Fibroblast of lung (primary cell): Measurements from ENCODE around the gene IRF4. TPM values are rescaled to one million over a fixed set of nuclear protein-coding genes. Genes with fewer than 3 reads are reported as not detected.

Source experiments
- DNase-seq, 2 donors: peaks; one replicate each; pipeline versions ENCODE4 v3.0.0 to v3.0.0-alpha.2; 2010; ENCODE audit warnings: low read depth in 2 of 2
- H2AFZ ChIP-seq: 2 replicates; pipeline ENCODE4 v1.5.1; 2012; ENCODE audit warnings: low read length, control low read depth, inconsistent platforms
- H3K27ac ChIP-seq: 2 replicates; pipeline ENCODE4 v1.5.1; 2011; ENCODE audit warnings: low read length, control low read depth; ENCODE audit not compliant: insufficient read depth
- H3K27me3 ChIP-seq: 2 replicates; pipeline ENCODE4 v1.5.1; 2011; ENCODE audit warnings: mild to moderate bottlenecking, low read length; ENCODE audit not compliant: control insufficient read depth, insufficient read depth
- H3K36me3 ChIP-seq: 2 replicates; pipeline ENCODE4 v1.5.1; 2011; ENCODE audit warnings: low read length; ENCODE audit not compliant: control insufficient read depth, insufficient read depth
- H3K4me1 ChIP-seq: 2 replicates; pipeline ENCODE4 v1.5.1; 2011; ENCODE audit warnings: low read length; ENCODE audit not compliant: control insufficient read depth, insufficient read depth; ENCODE audit errors: extremely low read depth
- H3K4me2 ChIP-seq: 2 replicates; pipeline ENCODE4 v1.5.1; 2011; ENCODE audit warnings: low read length, control low read depth; ENCODE audit not compliant: insufficient read depth; ENCODE audit errors: extremely low read depth
- H3K4me3 ChIP-seq, 4 experiments: fragments of 200-600 bp in 1 of 4; sonication (generic) in 1 of 4; replicated peaks in 1 of 4; 2 replicates each; pipeline ENCODE4 v1.5.1; 2011 to 2016; ENCODE audit warnings: low read length in 4 of 4, low read depth in 3 of 4, mild to moderate bottlenecking in 3 of 4, control low read depth in 2 of 4, inconsistent platforms in 1 of 4, mixed read lengths in 1 of 4; ENCODE audit not compliant: insufficient read depth in 1 of 4; ENCODE audit errors: control extremely low read depth in 1 of 4
- H3K79me2 ChIP-seq: 2 replicates; pipeline ENCODE4 v1.5.1; 2012; ENCODE audit warnings: mild to moderate bottlenecking, low read length, inconsistent platforms; ENCODE audit not compliant: control insufficient read depth, insufficient read depth
- H3K9ac ChIP-seq: 2 replicates; pipeline ENCODE4 v1.5.1; 2011; ENCODE audit warnings: mild to moderate bottlenecking, low read length, control low read depth; ENCODE audit not compliant: insufficient read depth
- H3K9me3 ChIP-seq: 2 replicates; pipeline ENCODE4 v1.5.1; 2012; ENCODE audit warnings: low read depth, low read length; ENCODE audit not compliant: control insufficient read depth, insufficient read depth
- H4K20me1 ChIP-seq: 2 replicates; pipeline ENCODE4 v1.5.1; 2011; ENCODE audit warnings: low read length; ENCODE audit not compliant: control insufficient read depth, insufficient read depth; ENCODE audit errors: extremely low read depth
- EZH2 ChIP-seq: IDR thresholded peaks from 2 replicates; pipeline ENCODE4 v1.5.1; 2012; ENCODE audit warnings: low read length, control low read depth, mild to moderate bottlenecking; ENCODE audit errors: missing control alignments
- polyA plus RNA-seq, 2 donors: library from polyadenylated mRNA; depleted of rRNA in 1 of 2; stranded (reverse) in 1 of 2; unstranded in 1 of 2; fragments of >200 nt; gene quantifications; 2 replicates each; pipeline ENCODE4 v1.2.1, GENCODE V29; 2011 to 2012; ENCODE audit warnings: missing spikeins in 1 of 2
- total RNA-seq: library from RNA; depleted of rRNA; stranded (reverse); fragments of >200 nt; gene quantifications from 2 replicates; pipeline ENCODE4 v1.2.1, GENCODE V29; 2014
- TF ChIP-seq, protein P1 (sequence below), 2 donors: IDR thresholded peaks in 1 of 2; conservative IDR thresholded peaks in 1 of 2; 1 replicate in 1 of 2; 2 replicates in 1 of 2; pipeline ENCODE4 v1.5.1; 2011 to 2012; ENCODE audit warnings: low read length in 2 of 2, control low read depth in 1 of 2, inconsistent platforms in 1 of 2, low read depth in 1 of 2, mild to moderate bottlenecking in 1 of 2

The IRF4 gene
- total and polyA plus RNA-seq, 2 donors (not counting 1 experiment from before 2014, with no cell fraction given), result under 0.01 to 0.01 TPM

DNA sequence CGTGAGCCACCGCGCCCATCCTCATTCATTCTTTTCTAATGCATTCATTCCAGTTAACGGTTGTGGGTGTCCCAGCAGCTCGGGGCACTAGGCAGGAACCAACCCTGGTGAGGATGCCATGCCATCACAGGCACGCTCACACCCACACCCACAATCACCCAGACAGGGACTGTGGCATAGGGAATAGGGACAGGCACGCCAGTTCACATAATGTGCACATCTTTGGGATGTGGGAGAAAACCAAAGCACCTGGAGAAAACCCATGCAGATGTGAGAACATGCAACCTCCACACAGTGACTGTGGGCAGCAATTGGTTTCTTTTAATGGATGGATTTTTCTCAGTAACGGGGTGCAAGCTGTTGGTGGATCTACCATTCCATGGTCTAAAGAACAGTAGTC, 64.3 kb downstream of the IRF4 start:
- TF ChIP-seq, protein P1, sequence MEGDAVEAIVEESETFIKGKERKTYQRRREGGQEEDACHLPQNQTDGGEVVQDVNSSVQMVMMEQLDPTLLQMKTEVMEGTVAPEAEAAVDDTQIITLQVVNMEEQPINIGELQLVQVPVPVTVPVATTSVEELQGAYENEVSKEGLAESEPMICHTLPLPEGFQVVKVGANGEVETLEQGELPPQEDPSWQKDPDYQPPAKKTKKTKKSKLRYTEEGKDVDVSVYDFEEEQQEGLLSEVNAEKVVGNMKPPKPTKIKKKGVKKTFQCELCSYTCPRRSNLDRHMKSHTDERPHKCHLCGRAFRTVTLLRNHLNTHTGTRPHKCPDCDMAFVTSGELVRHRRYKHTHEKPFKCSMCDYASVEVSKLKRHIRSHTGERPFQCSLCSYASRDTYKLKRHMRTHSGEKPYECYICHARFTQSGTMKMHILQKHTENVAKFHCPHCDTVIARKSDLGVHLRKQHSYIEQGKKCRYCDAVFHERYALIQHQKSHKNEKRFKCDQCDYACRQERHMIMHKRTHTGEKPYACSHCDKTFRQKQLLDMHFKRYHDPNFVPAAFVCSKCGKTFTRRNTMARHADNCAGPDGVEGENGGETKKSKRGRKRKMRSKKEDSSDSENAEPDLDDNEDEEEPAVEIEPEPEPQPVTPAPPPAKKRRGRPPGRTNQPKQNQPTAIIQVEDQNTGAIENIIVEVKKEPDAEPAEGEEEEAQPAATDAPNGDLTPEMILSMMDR (conservative IDR thresholded peaks at IDR 0.05 in 1 of 2, IDR thresholded peaks at IDR 0.05 in 1 of 2; ENCODE audit: low read depth in 1 of 2, low read length in 2 of 2), result no peak
- TF ChIP-seq EZH2, result no peak
- H3K79me2 ChIP-seq, result no peaks in the 10 kb centered on the region
- no peak overlapping the region for H3K9ac ChIP-seq
- no peaks in the 10 kb centered on the region for H3K36me3 ChIP-seq
- no peak for DNase-seq
- no peaks in the 10 kb centered on the region for H3K9me3 ChIP-seq
- H3K4me1 ChIP-seq, result no peaks in the 10 kb centered on the region
- H2AFZ ChIP-seq, result no peak overlapping the region
- no peak overlapping the region for H3K4me2 ChIP-seq
- no peak overlapping the region for H3K4me3 ChIP-seq
- H3K27me3 ChIP-seq, result no peaks in the 10 kb centered on the region
- no peak overlapping the region for H3K27ac ChIP-seq
- no peaks in the 10 kb centered on the region for H4K20me1 ChIP-seq

- H3K36me3 ChIP-seq, result no peaks in the 10 kb centered on the region
- no peaks in the 10 kb centered on the region for H3K79me2 ChIP-seq
- H3K4me1 ChIP-seq, result no peaks in the 10 kb centered on the region
- H3K9ac ChIP-seq, result no peak overlapping the region
- H3K27ac ChIP-seq, result no peak overlapping the region
- H3K4me3 ChIP-seq, result no peak overlapping the region
- no peaks in the 10 kb centered on the region for H3K27me3 ChIP-seq
- TF ChIP-seq, protein P1 (conservative IDR thresholded peaks at IDR 0.05 in 1 of 2, IDR thresholded peaks at IDR 0.05 in 1 of 2; ENCODE audit: low read depth in 1 of 2, low read length in 2 of 2), result no peak
- no peak for TF ChIP-seq EZH2
- no peak overlapping the region for H3K4me2 ChIP-seq
- H4K20me1 ChIP-seq, result no peaks in the 10 kb centered on the region
- no peaks in the 10 kb centered on the region for H3K9me3 ChIP-seq
- H2AFZ ChIP-seq, result no peak overlapping the region
- DNase-seq, result no peak
Observed at GRCh38 chr6:456358-456867, 64.9 kb downstream of the IRF4 start.

DNA sequence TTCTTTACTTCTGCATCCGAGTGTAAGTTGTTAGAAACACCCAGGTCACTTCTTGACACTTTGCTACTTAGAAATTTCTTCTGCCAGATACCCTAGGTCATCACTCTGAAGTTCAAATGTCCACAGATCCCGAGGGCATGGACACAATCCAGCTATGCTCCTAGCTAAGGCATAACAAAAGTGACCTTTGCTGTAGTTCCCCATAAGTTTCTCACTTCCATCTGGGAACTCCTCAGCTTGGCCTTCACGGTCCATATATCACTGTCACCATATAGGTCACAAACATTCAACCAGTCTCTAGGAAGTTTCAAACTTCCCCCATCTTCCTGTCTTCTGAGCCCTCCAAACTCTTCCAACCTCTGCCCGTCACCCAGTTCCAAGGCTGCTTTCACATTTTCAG, 65.3 kb downstream of the IRF4 start:
- no peaks in the 10 kb centered on the region for H3K4me1 ChIP-seq
- no peak overlapping the region for H3K4me2 ChIP-seq
- no peaks in the 10 kb centered on the region for H3K79me2 ChIP-seq
- DNase-seq, result no peak
- no peaks in the 10 kb centered on the region for H3K27me3 ChIP-seq
- H3K27ac ChIP-seq, result no peak overlapping the region
- H2AFZ ChIP-seq, result no peak overlapping the region
- TF ChIP-seq, protein P1 (conservative IDR thresholded peaks at IDR 0.05 in 1 of 2, IDR thresholded peaks at IDR 0.05 in 1 of 2; ENCODE audit: low read depth in 1 of 2, low read length in 2 of 2), result no peak
- TF ChIP-seq EZH2, result no peak
- no peaks in the 10 kb centered on the region for H3K36me3 ChIP-seq
- no peaks in the 10 kb centered on the region for H3K9me3 ChIP-seq
- no peaks in the 10 kb centered on the region for H4K20me1 ChIP-seq
- no peak overlapping the region for H3K4me3 ChIP-seq
- no peak overlapping the region for H3K9ac ChIP-seq

Other genes starting within 250 kb of the IRF4 start
- 12.1 and 13.7 TPM in 2 replicates for gene DUSP22, start 99.3 kb upstream of the IRF4 start, total RNA-seq
- 8.4 and 10.9 TPM in 2 replicates for gene DUSP22, start 99.3 kb upstream of the IRF4 start, polyA plus RNA-seq